Left lung (tissue), 10 donors: Measurements from ENCODE around the gene SHH. TPM values are rescaled to one million over a fixed set of nuclear protein-coding genes. Genes with fewer than 3 reads are reported as not detected.
A peak's percentile ranks its signal among the peaks of the same experiment; 100 is the strongest.

Experiments
- ATAC-seq: fragments of 200-7000 bp; cut with Tn5 transposase; one replicate; pipeline ENCODE4 v1.9.1; 2020; ENCODE audit warnings: moderate library complexity
- DNase-seq, 4 donors: peaks; one replicate each; pipeline ENCODE4 v3.0.0-alpha.2; 2013 to 2020
- H3K27ac ChIP-seq, 2 donors: fragments of 200-600 bp; sonication (generic) in 1 of 2; one replicate each; pipeline versions ENCODE4 v1.5.0 to v1.8.0; 2020 to 2021
- H3K27me3 ChIP-seq, 2 donors: fragments of 200-600 bp; sonication (generic) in 1 of 2; one replicate each; pipeline versions ENCODE4 v1.5.0 to v1.8.0; 2020 to 2021
- H3K36me3 ChIP-seq, 2 donors: fragments of 200-600 bp; sonication (generic) in 1 of 2; one replicate each; pipeline versions ENCODE4 v1.5.0 to v1.8.0; 2020 to 2021
- H3K4me1 ChIP-seq, 2 donors: fragments of 200-600 bp; one replicate each; pipeline ENCODE4 v1.8.0; 2021
- H3K4me3 ChIP-seq, 2 donors: fragments of 200-600 bp; sonication (generic) in 1 of 2; one replicate each; pipeline versions ENCODE4 v1.5.0 to v1.8.0; 2020 to 2021; ENCODE audit warnings: mild to moderate bottlenecking in 1 of 2
- H3K9me3 ChIP-seq, 2 donors: fragments of 200-600 bp; sonication (generic) in 1 of 2; one replicate each; pipeline versions ENCODE4 v1.5.0 to v1.8.0; 2020 to 2021
- intact Hi-C, 2 donors: fragments of 100-400 bp; cut with DNase I; formaldehyde crosslinking; loops; one replicate each; pipeline versions ENCODE4 v1.11.2 to v1.14.2; 2022
- polyA plus RNA-seq, 6 donors: library from polyadenylated mRNA; unstranded; fragments of 120-200 nt; gene quantifications; one replicate each; pipeline ENCODE4 v1.2.1, GENCODE V29; 2013; ENCODE audit not compliant: insufficient read length in 6 of 6
- total RNA-seq, 2 donors: library from RNA; stranded (reverse); fragmentation: NEBNext Ultra II Directional; extraction: Animal tissue kit (Norgen Biotek cat#: 25700); gene quantifications; one replicate each; pipeline ENCODE4 v1.2.1, GENCODE V29; 2021
- TF ChIP-seq, protein P1 (sequence below), 2 donors: fragments of 200-600 bp; sonication (generic) in 1 of 2; IDR thresholded peaks; one replicate each; pipeline versions ENCODE4 v1.5.0 to v1.8.0; 2021; ENCODE audit warnings: antibody characterized with exemption in 2 of 2
- donor health status: DM: no; HTN: yes; CAD: no.
- donor health status: DM: no; HTN: no; CAD: no.

The SHH gene
- total and polyA plus RNA-seq, 8 donors: 4.4 to 24.7 (median 15.4) TPM

DNA sequence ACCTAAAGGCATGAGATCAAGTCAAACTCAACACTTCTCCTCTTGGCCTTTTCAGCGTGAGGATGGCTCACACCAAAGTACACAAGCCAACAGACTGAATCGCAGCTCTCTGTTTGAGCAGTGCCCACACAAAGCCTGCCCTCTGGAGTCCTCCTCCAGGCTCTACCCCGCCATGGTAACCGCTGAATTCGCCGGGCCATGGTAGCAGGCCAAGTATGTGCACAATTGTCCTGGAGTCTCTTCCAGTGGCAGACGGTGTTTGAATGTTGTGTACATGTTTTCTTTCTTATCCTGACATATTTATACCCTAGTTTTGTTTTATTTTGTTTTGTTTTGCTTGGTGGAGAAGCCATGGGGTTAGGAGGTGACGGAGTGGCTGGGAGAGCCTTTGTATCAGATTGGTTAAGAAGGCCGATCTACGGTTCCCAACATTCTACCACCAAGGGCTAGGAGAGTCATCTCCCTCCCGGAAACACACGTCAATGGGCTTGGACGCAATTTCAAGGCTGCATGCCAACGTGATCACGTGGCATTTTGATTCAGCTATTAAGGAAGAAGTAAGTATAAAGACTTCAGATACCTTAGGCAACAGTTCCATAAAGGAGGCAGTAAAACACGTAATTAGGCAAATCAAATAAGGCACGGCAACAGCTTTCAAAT lies 12.1 kb upstream of the SHH start:
- intact Hi-C loops: no loop called here
- Histone ChIP-seq H3K4me1 (no peaks in the 10 kb centered on the region), H3K27me3 (peaks cover 0 to 46% of the 10 kb centered on the region in 2 donors), H3K36me3 (no peaks in the 10 kb centered on the region), H3K27ac (no peak overlapping the region), H3K4me3 (no peak overlapping the region), H3K9me3 (no peaks in the 10 kb centered on the region)
- DNase-seq (no peak), ATAC-seq (peak; percentile 41)
- TF ChIP-seq, protein P1, sequence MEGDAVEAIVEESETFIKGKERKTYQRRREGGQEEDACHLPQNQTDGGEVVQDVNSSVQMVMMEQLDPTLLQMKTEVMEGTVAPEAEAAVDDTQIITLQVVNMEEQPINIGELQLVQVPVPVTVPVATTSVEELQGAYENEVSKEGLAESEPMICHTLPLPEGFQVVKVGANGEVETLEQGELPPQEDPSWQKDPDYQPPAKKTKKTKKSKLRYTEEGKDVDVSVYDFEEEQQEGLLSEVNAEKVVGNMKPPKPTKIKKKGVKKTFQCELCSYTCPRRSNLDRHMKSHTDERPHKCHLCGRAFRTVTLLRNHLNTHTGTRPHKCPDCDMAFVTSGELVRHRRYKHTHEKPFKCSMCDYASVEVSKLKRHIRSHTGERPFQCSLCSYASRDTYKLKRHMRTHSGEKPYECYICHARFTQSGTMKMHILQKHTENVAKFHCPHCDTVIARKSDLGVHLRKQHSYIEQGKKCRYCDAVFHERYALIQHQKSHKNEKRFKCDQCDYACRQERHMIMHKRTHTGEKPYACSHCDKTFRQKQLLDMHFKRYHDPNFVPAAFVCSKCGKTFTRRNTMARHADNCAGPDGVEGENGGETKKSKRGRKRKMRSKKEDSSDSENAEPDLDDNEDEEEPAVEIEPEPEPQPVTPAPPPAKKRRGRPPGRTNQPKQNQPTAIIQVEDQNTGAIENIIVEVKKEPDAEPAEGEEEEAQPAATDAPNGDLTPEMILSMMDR (IDR thresholded peaks at IDR 0.05): no peak

DNA sequence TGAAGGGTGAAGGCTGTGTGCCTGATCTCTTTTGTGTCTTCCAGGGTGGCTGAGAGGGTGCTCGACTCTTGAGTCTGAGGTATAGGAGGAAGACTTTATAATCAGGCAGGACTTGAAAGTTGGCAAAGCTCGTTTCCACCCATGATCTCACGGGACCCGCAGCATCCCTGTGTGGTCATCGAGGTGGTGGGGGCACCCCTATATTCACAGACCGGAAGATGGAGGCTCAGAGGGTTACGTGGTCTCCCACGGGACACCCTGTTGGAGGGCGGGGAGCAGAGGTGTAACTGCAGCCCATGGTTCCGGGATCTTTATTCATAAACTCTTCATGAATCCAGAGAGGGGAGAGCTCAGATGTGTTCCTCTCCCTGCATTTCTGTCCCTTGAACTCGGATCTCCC lies 9.6 kb upstream of the SHH start:
- intact Hi-C loops: no loop called here
- TF ChIP-seq, protein P1 (IDR thresholded peaks at IDR 0.05): no peak
- no peak overlapping the region for H3K27ac ChIP-seq

DNA sequence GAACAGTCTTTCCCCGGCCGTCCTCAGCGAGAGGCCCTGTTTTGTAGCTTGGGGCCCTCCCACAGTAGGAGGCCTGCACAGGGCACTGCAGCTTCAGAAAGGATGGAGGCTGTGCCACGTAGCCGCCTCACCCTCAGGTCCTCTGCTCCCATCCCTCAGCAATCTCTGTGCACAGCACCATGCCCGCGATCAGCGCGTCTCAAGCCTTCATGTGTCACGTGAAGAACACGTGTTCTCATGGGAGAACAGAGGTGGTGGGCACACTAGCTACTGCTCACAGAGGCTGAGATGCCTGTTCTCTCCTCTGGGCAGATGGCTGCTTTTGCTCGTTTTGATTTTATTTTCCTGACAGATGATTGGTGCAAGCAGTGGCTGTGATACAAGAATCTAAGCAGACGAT lies 8.5 kb upstream of the SHH start:
- ATAC-seq: no peak
- peaks cover 0 to 2% of the 10 kb centered on the region in 2 donors for H3K9me3 ChIP-seq
- TF ChIP-seq, protein P1 (IDR thresholded peaks at IDR 0.05): no peak
- intact Hi-C loops: no loop called here
- H3K4me3 ChIP-seq: no peak overlapping the region
- H3K4me1 ChIP-seq: no peaks in the 10 kb centered on the region
- H3K36me3 ChIP-seq: no peaks in the 10 kb centered on the region
- peaks cover 0 to 55% of the 10 kb centered on the region in 2 donors for H3K27me3 ChIP-seq
- DNase-seq: peak in 1 of 4 donors; percentile 70
- H3K27ac ChIP-seq: no peak overlapping the region

More for the DNA sequence above, 9.6 kb upstream of the SHH start:
- ATAC-seq (no peak), DNase-seq (no peak)
- H3K4me3 ChIP-seq: no peak overlapping the region
- H3K9me3 ChIP-seq: peaks cover 0 to 2% of the 10 kb centered on the region in 2 donors
- no peaks in the 10 kb centered on the region for H3K36me3 ChIP-seq
- H3K4me1 ChIP-seq: no peaks in the 10 kb centered on the region
- H3K27me3 ChIP-seq: peaks cover 0 to 51% of the 10 kb centered on the region in 2 donors

DNA sequence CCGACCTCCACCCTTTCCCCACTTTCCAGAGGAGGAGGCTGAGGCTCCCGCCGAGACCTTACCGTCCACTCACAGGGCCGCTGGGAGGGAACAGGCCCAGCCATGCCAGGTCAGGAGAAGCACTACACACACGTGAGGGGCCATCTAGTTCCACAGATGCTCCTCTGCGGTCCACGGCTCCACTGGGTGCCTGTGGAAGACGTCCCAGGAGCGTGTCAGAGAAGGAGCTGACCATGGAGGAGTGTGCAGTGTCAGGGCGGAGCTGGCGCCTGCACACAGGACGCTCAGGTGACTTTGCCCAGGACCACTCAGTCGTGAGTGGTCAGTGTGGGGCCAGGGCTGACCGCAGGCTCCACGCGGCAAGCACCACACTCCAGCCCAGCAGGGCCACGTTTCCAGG lies 8.0 kb upstream of the SHH start:
- no peak overlapping the region for H3K4me3 ChIP-seq
- no peak overlapping the region for H3K27ac ChIP-seq
- H3K9me3 ChIP-seq: peaks cover 0 to 2% of the 10 kb centered on the region in 2 donors
- H3K36me3 ChIP-seq: no peaks in the 10 kb centered on the region
- peaks cover 0 to 58% of the 10 kb centered on the region in 2 donors for H3K27me3 ChIP-seq
- DNase-seq: peak in 1 of 4 donors; percentile 57
- TF ChIP-seq, protein P1 (IDR thresholded peaks at IDR 0.05): no peak
- no peaks in the 10 kb centered on the region for H3K4me1 ChIP-seq
- ATAC-seq: no peak
- intact Hi-C loops: no loop called here

DNA sequence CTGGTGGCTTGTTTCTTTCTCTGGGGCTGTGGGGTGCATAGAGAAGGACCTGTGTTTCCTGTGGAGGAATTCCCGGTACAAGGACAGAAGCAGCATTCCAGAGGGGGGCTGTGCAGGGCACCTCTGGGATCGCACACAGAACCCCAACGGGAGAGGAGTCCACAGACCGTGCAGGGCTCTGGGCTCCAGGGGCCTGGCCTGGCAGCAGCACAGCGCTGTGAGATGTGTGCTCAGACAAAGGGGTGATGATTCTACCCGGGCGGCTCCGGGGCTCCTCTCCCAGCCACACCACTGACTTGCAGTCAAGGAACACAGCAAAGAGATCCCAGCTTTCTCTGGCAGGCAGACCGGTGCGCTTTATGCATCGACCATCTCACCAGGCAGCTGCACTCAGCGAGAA lies 6.9 kb upstream of the SHH start:
- ATAC-seq: no peak
- peak in 1 of 4 donors; percentile 77 for DNase-seq
- intact Hi-C loops: no loop called here

More for the DNA sequence above, 6.9 kb upstream of the SHH start:
- H3K4me3 ChIP-seq: no peak overlapping the region
- H3K9me3 ChIP-seq: peaks cover 0 to 2% of the 10 kb centered on the region in 2 donors
- no peaks in the 10 kb centered on the region for H3K36me3 ChIP-seq
- TF ChIP-seq, protein P1 (IDR thresholded peaks at IDR 0.05): no peak
- peaks cover 5 to 62% of the 10 kb centered on the region in 2 donors for H3K27me3 ChIP-seq
- no peaks in the 10 kb centered on the region for H3K4me1 ChIP-seq
- H3K27ac ChIP-seq: no peak overlapping the region
